Measurements from ENCODE around the gene VDAC1.
"Not testable (repeated sequence)": the region's sequence is repeated elsewhere in the genome, so short reads cannot be mapped to it uniquely, and the experiment has no call there.

Gene VDAC1

DNA sequence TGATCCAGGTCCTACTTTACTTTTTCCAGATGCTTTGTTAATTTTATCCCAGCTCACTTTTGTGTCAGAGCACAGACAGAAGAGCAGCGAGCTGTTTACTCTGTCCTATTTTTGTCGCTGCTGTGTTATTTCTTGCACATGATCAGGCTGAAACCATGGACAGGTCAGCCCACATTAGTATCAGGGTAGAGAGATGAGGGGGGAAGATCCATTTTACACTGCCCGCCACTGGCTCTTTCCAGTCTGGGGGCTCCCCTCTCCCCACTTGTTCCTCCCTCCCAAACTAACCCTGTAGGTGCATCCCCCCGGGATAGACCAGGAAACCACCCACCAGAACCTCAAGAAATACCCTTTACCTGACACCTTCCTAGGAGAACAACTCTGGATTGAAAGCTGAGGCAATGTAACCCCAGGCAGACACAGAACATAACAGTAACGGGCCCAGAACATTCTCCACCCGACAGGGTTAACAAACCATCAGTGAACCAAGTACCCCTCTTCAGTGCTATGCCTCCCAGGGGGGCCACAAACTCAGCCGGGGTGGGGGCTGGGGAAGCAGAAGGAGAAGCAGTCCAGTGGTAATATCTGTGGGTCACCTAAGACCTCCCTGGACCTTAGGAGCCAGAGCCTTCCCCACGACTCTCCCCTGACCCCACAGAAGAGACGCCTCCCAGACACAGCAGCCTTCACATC lies 10.3 kb downstream of the VDAC1 start:
- DNase-seq = no peak

DNA sequence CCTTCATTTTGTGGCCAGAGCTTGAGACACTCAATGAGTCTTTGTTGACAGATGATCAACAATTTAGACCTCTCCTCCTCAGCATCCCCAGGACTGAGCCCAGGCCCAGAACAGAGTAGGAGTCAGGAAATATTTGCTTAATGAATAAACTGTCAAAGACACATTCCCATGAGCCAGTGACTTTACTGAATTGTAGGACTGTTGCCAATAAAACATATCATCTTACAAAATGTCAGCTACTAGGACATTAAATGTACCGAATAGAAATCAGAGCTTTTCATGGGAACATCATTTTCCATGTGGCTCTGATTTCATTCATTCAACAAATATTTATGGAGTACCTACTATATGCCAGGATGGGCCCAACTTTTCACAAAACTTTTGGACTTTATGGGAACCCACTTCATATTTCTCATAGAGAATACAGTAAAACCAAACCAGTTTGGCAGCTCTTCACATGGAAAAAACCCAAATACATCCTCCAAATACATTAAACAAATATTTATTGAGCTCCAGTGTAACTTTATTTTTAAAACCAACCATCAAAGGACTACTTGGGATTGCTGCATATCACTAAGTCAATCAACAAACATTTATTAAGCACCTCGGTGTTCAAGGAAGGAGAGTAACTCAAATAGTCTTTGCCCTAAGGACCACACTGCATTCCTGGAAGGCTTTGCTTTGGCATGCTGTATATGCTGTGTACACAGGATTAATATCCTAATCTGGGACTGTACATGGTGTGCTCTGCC lies 11.4 kb downstream of the VDAC1 start:
- peak; percentile 24 for DNase-seq

DNA sequence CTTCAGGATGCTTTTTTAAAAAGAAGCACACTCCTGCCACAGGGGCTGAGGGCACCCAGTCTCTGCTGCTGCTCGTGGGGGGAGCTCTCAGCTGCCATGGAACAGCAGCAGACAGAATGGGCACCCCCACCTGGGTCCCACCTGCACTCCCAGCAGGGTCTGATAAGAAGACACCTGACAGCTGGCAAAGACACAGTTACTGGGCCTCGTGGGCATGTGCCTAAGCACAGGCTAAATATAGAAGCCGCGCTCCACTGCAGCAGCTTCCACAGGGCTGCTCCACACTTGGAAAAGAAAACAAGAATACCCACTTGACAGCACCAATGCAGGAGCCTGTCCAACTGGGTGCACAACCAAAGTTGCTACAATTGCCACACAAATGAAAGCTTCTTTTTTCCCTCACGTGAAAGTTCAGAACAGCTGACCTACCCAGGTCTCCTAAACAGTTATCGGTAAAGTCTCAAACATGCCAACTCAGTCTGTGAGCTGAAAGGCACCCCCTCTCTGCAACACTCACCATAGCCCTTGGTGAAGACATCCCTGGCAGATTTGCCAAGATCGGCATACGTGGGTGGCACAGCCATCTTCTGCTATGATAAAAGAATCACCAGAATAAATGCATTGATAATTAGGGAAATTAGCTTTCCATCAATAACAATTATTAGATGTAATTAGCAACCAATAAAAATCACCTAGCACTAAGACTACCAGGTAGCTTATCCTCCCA lies 12.2 kb downstream of the VDAC1 start:
- no peak for DNase-seq

DNA sequence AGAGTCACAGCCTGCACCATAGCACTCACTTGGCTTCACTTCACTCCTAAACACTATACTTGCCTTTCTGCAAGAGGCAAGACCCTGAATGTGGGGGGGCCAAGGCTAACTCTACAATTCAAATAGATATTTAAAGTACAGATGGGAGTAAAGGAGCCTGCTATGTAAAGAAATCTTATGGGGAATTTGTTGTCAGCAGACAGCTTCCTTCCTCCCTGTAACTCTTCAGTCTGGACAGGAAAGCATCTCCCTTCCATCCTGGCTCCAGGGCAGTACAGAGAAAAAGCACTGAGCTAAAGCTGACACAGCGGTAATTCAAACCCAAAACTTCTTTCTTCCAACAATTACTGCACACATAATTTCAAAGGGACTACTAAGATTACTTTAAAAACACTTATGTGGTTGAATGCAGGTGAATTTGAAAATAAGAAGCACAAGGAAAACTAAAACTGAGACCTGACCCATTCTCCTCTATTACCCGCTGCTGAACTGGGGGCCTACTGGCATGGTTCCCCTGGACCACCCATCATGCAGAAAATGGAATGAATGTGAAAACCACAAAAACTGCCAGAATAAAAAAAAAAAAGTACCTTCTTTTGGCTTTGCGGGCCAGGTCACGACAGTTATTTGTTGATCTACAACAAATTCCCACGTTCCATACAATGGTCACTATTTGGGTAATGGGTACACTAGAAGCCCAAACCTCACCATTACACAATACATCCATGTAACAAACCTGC lies 13.4 kb downstream of the VDAC1 start:
- DNase-seq = no peak

DNA sequence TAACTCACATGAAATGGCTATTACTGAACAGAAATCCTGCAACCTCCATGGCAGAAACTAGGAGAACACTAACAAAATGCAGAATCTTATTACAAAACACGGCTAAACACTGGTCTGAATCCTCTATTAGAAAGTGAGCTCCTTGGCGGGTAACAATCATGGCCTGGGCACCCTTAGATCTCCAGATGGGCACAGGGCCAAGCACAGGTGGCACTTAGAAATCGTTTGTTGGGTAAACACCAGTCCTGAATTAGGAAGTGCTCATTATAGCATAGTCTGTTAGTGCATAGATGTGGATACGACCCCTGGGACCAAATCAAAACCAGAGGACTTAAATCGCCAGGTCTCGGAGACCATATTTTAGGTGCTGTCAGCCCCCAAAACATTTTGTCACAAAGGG lies 14.4 kb downstream of the VDAC1 start:
- DNase-seq = no peak

- no peak for DNase-seq
These were observed 19.1 kb downstream of the VDAC1 start for GRCh38 chr5:133985540-133986180.

DNA sequence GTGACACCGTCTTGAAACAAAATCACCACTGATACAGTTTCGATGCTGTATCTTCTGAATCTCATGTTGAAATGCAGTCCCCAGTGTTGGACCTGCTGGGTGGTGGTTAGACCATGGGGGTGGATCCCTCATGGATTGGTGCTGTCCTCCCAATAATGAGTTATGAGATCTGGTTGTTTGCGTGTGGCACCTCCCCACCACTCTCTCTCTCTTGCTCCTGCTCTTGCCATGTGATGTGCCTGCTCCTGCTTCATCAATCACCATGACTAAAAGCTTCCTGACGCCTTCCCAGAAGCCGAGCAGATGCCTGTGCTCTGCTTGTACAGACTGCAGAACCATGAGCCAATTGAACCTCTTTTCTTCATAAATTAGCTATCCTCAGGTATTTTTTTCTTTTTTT lies 21.1 kb downstream of the VDAC1 start:
- DNase-seq = no peak

- no peak for DNase-seq
These were observed 23.1 kb downstream of the VDAC1 start for GRCh38 chr5:133981714-133982113.

DNA sequence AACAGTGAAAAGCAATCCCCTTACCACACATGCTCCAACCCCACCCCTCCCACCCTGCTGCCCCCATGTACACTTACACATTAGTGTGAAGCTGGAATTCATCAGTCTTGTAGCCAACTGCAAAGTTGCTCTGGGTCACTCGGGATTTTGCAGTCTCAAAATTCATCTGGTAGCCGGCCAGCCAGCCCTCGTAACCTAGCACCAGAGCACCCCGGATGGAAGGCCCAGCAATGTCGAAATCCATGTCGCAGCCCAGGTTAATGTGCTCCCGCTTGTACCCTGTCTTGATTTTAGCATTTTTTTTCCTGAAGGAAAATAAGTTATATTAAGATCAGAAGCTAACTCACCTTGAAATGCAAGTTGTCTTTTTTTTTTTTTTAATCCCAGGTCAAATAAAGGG lies 24.1 kb downstream of the VDAC1 start:
- DNase-seq = no peak

DNA sequence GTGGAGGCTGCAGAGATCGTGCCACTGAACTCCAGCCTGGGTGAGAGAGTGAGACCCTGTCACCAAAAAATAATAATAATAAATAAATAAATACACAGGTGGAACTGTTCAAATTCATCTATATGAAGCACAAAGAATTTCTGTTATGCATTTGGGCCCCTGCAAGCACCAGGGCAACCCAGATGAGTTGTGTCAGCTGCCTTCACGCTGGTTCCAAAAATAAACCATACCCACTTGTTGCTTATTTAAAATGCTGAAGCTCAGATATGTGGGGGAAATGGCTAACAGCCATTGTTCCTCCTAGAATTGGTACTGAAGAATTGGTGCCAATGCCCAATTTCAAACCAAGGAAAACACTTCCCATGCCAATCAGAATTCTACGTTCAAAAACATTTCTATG lies 25.8 kb downstream of the VDAC1 start:
- DNase-seq = no peak

DNA sequence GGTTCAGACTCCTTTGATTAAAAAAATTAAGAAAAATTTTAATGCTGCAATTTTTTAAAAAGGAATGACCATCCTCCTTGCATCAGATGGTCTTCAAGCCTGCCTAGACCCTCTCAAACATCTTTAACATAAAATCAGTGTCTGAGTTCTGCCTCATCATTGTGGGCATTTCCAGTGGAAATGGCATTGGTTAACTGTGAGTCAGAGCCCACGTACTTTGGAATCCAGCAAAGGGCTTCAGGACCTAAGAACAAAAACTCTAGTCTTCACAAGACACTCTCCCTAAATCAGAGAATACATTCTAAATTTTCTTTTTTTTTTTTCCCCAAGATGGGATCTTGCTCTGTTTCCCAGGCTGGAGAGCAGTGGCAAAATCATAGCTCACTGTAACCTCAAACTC lies 26.9 kb downstream of the VDAC1 start:
- DNase-seq = peak; percentile 54

GRCh38 chr5:133977161-133977787 lies 27.5 kb downstream of the VDAC1 start:
- DNase-seq = no peak

- not testable (repeated sequence) for DNase-seq
These were observed 29.2 kb downstream of the VDAC1 start for GRCh38 chr5:133975546-133975945.

DNA sequence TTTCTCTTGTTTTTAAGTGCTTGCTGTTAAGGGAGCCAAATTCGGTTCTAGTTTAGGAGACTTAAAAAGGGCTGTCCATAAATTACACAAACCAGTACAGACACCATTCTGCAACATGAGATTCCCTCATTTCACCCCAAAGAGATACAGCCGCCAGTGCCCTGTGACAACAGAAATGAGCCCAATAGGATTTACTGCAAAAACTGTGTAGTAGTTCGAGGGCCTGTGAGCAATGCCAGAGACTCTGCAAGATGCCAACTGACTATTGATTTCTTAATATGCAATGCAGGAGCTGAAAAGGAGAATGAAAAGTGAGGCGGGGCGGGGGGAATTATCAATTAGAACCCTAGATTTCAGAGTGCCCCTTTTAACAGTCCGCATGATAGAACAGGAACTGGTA lies 30.6 kb downstream of the VDAC1 start:
- no peak for DNase-seq

DNA sequence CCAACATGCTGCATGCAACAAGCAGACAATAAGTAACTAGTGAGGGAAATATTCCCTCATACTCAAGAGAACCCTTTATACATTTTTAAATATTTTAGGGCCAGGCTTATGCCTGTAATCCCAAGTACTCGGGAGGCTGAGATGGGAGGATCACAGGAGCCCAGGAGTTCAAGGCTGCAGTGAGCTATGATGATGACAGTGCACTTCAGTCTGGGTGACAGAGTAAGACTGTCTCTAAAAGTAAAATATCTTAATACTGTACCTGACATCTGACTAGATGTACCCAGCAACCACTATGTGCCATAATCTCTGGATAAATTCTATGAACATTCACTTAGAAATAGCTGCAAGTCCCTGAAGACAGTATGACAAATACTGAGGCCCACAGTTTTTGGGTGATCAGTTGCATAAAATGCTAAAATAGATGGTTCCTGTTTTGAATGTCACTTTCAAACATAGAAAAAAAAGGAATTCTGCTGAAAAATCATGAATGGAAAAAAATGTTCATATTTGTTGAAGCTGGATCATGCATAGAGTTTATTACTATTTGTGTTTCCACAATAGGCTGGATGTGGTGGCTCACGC lies 34.4 kb downstream of the VDAC1 start:
- DNase-seq = no peak

- no peak for DNase-seq
These were observed 35.0 kb downstream of the VDAC1 start for GRCh38 chr5:133969654-133970324.

- DNase-seq = peak; percentile 97
These were observed 36.4 kb downstream of the VDAC1 start, which contains the start of gene C5orf15 for GRCh38 chr5:133968204-133968980. Gene C5orf15, minus strand, starts transcription at chr5:133968625. Its CDS starts 41 bp downstream, at chr5:133968584.

DNA sequence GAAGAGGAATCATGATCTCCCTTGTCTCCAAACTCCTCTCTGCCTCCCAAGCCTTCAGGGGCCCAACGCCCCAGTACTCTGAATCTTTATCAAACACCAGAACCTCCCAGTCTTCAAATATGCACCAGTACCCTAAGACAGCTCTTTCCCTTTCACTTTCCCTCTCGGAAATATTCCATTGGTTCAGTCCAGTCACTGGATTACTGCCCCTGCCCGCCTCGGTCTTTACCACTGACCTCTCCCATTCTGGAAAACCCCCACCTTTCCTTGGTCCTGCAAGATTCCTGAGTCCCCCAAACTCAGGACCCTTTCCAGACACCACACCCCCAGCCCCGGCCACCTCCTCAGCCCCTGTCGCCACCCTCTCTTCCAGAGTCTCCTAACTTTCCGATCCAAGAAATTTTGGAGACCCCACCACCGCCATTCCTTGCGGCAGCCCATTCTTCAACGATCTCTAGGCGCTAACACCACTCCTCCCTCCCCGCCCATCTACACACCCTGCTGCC lies 37.0 kb downstream of the VDAC1 start:
- DNase-seq = peak; percentile 56

GRCh38 chr5:133967124-133967523 lies 37.7 kb downstream of the VDAC1 start:
- DNase-seq = no peak

GRCh38 chr5:133966090-133966489 lies 38.7 kb downstream of the VDAC1 start:
- no peak for DNase-seq

All from NCI-H226 (cell line).